Activated T-cell treated with anti-CD3 and anti-CD28 coated beads, Interleukin-2, amount 50 U/mL, for 4 hours (primary cell): ENCODE results near the gene NFIB. TPM values are rescaled to one million over a fixed set of nuclear protein-coding genes. Genes with fewer than 3 reads are reported as not detected.

Experiments used
- ATAC-seq, 2 donors: fragments of 200-7000 bp; cut with Tn5 transposase; one replicate each; pipeline ENCODE4 v1.10.0; 2021
- DNase-seq: peaks from one replicate; pipeline ENCODE4 v3.0.0-alpha.2; 2020
- H3K27me3 Mint-ChIP-seq: one replicate; pipeline ENCODE4 v1.8.0; 2021; ENCODE audit warnings: low read depth, mixed read lengths
- H3K36me3 Mint-ChIP-seq: one replicate; pipeline ENCODE4 v1.8.0; 2022; ENCODE audit warnings: mixed read lengths; ENCODE audit not compliant: insufficient read depth
- H3K4me1 Mint-ChIP-seq: one replicate; pipeline ENCODE4 v1.8.0; 2021; ENCODE audit warnings: low read depth, mixed read lengths
- H3K4me3 Mint-ChIP-seq: one replicate; pipeline ENCODE4 v1.8.0; 2021; ENCODE audit warnings: mild to moderate bottlenecking, moderate library complexity, mixed read lengths
- H3K9me3 Mint-ChIP-seq: one replicate; pipeline ENCODE4 v1.8.0; 2021; ENCODE audit warnings: mixed read lengths
- total RNA-seq, 3 donors: library from RNA; stranded (reverse); gene quantifications; one replicate each; pipeline ENCODE4 v1.2.1, GENCODE V29; 2021

NFIB gene
- total RNA-seq, 3 donors from 2014 or later = 0.20 to 0.42 (median 0.30) TPM

- Mint-ChIP-seq H3K4me3 (no peak overlapping the region), H3K9me3 (no peaks in the 10 kb centered on the region), H3K36me3 (no peaks in the 10 kb centered on the region), H3K27me3 (no peaks in the 10 kb centered on the region), H3K4me1 (no peaks in the 10 kb centered on the region)
- DNase-seq = no peak
- no peak for ATAC-seq
These were observed 194.0 kb downstream of the NFIB start for GRCh38 chr9:14119694-14120514.

DNA sequence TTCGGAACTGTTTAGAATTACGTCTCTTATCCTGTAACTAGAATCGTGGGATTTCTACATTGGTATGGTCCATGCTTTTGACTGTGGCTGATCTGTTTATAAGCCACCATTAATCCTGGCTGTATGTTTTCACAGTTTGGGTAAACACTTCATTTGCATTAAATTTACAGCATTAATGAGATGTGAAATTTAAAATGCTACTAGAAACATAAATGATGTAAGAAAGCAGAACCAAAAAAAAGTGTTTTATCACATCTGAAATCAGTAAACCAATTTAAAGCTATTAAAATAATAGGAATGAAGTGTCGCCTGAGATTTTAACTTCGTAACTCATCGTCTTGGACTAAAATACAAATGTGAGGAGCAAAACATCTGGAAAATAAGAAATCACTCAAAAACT lies 201.7 kb downstream of the NFIB start:
- Mint-ChIP-seq H3K4me3 (no peak overlapping the region), H3K9me3 (no peaks in the 10 kb centered on the region), H3K27me3 (no peaks in the 10 kb centered on the region), H3K4me1 (no peaks in the 10 kb centered on the region), H3K36me3 (no peaks in the 10 kb centered on the region)
- ATAC-seq (no peak), DNase-seq (no peak)

DNA sequence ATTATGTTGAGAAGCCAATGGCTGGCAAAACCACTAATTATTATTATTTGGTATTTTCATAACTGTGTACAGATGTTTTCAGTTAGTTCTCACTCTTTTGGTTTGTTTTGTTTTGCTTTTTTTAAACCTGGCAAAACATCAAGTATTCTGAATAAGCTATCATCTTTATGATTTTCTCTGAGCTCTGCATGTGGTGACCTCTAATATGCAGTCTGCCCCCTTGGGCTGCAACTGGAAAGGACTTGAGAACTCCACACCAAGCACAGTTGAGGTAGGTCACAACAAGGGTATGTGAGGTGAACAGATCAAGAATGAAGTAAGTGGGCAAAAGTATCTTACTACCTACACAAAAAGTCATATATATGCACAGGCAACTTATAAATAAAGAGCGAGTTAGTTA lies 202.2 kb downstream of the NFIB start:
- no peaks in the 10 kb centered on the region for H3K9me3 Mint-ChIP-seq
- no peak overlapping the region for H3K4me3 Mint-ChIP-seq
- DNase-seq = no peak
- ATAC-seq = no peak
- H3K4me1 Mint-ChIP-seq = no peaks in the 10 kb centered on the region
- no peaks in the 10 kb centered on the region for H3K36me3 Mint-ChIP-seq
- H3K27me3 Mint-ChIP-seq = no peaks in the 10 kb centered on the region

DNA sequence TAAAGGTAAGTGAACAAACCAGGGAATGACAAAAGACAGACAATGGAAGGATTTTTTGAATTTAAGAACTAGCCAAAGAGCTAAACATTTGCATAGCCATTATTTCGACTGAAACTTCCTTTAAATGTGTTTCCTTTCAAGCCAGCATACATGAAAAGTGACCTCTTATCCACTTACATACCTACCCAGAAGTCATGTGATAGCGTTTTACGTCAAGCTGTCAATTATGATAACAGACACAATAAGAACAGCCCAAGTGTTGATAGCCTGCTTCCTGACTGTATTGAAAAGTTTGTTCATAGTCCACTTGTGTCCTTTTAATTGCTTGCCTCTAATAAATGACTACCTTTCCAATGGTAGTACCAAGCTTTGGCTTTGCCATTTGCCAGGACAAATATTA lies 206.0 kb downstream of the NFIB start:
- Mint-ChIP-seq H3K27me3 (no peaks in the 10 kb centered on the region), H3K36me3 (no peaks in the 10 kb centered on the region), H3K9me3 (no peaks in the 10 kb centered on the region), H3K4me3 (no peak overlapping the region), H3K4me1 (no peaks in the 10 kb centered on the region)
- DNase-seq (no peak), ATAC-seq (no peak)

GRCh38 chr9:14107495-14107894 lies 206.4 kb downstream of the NFIB start:
- H3K4me1 Mint-ChIP-seq = no peaks in the 10 kb centered on the region
- H3K4me3 Mint-ChIP-seq = no peak overlapping the region
- H3K9me3 Mint-ChIP-seq = no peaks in the 10 kb centered on the region
- DNase-seq = no peak
- ATAC-seq = no peak
- no peaks in the 10 kb centered on the region for H3K36me3 Mint-ChIP-seq
- H3K27me3 Mint-ChIP-seq = no peaks in the 10 kb centered on the region

DNA sequence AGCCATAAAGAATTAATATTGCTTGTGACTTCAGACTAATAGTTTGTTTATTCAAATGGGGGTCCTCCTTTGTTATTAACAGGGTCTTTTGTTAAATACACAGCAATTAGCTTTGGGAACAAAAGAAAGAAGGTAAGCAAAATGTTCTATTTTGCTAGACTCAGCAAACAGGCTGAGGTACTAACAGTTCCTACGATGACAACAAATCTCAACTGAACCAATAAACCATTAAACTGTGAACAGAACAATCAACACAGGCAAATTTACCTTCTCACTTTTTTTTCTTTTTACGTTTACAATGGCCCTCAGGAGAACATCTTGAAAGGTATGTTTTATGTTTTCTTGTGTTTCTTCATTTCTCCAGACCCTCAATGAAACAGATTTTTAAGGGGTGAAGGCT lies 207.2 kb downstream of the NFIB start:
- Mint-ChIP-seq H3K27me3 (no peaks in the 10 kb centered on the region), H3K36me3 (no peaks in the 10 kb centered on the region), H3K9me3 (no peaks in the 10 kb centered on the region), H3K4me3 (no peak overlapping the region), H3K4me1 (no peaks in the 10 kb centered on the region)
- DNase-seq (no peak), ATAC-seq (no peak)

DNA sequence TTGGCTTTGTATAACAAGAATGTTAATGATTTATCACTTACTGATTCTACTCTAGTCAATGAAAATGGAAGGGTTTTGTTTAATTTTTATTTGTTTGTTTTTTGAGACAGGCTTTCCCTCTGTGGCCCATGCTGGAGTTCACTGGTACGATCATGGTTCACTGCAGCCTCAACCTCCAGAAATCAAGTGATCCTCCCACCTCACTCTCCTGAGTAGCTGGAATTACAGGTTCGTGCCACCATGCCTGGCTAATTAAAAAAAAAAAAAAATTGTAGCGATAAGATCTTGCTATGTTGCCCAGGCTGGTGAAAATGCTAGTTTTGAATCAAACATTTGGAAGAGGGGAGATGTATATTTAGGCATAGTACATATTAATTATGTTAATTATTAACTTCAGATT lies 209.4 kb downstream of the NFIB start:
- H3K36me3 Mint-ChIP-seq = no peaks in the 10 kb centered on the region
- H3K9me3 Mint-ChIP-seq = no peaks in the 10 kb centered on the region
- no peaks in the 10 kb centered on the region for H3K4me1 Mint-ChIP-seq
- H3K4me3 Mint-ChIP-seq = no peak overlapping the region
- no peaks in the 10 kb centered on the region for H3K27me3 Mint-ChIP-seq
- DNase-seq (no peak), ATAC-seq (no peak)

- H3K36me3 Mint-ChIP-seq = no peaks in the 10 kb centered on the region
- DNase-seq (no peak), ATAC-seq (no peak)
- no peaks in the 10 kb centered on the region for H3K9me3 Mint-ChIP-seq
- no peaks in the 10 kb centered on the region for H3K27me3 Mint-ChIP-seq
- H3K4me1 Mint-ChIP-seq = no peaks in the 10 kb centered on the region
- no peak overlapping the region for H3K4me3 Mint-ChIP-seq
These were observed 210.8 kb downstream of the NFIB start for GRCh38 chr9:14103115-14103514.

- Mint-ChIP-seq H3K36me3 (no peaks in the 10 kb centered on the region), H3K27me3 (no peaks in the 10 kb centered on the region), H3K9me3 (no peaks in the 10 kb centered on the region), H3K4me1 (no peaks in the 10 kb centered on the region), H3K4me3 (no peak overlapping the region)
- ATAC-seq (no peak), DNase-seq (no peak)
These were observed 214.2 kb downstream of the NFIB start for GRCh38 chr9:14099737-14100136.

DNA sequence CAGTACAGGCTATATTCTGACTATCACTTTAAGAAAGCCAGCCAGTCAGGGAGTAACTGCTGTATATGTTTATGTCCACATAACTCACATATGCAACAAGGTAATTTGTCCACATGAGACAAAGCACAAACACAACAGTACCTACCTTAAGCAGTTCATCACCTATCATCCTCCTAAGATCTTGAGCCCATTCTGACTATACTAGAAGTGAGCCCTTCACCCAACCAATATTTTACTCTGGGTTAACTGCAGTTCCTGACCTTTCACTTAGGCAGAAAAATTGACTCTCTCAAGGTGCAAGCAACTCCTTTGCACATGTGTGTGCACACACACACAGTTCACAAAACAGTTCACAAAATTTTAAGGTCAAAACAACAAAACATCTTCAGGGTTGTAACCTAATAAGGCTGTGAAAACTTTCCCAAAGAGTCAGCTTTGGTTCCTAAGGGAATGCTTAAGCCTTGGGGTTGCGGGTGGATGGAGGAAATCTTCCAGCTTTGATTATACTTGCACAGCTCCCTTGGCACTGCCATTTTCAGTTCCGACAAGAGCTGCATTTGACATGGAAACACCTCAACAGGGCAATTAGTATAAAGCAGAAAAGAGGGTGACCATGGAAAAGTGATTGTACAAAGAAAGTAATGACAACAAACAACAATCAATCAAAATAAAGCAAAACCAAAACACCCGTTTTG lies 215.3 kb downstream of the NFIB start:
- H3K36me3 Mint-ChIP-seq = no peaks in the 10 kb centered on the region
- H3K27me3 Mint-ChIP-seq = no peaks in the 10 kb centered on the region
- no peaks in the 10 kb centered on the region for H3K9me3 Mint-ChIP-seq
- H3K4me1 Mint-ChIP-seq = no peaks in the 10 kb centered on the region
- no peak for DNase-seq
- ATAC-seq = no peak
- no peak overlapping the region for H3K4me3 Mint-ChIP-seq

DNA sequence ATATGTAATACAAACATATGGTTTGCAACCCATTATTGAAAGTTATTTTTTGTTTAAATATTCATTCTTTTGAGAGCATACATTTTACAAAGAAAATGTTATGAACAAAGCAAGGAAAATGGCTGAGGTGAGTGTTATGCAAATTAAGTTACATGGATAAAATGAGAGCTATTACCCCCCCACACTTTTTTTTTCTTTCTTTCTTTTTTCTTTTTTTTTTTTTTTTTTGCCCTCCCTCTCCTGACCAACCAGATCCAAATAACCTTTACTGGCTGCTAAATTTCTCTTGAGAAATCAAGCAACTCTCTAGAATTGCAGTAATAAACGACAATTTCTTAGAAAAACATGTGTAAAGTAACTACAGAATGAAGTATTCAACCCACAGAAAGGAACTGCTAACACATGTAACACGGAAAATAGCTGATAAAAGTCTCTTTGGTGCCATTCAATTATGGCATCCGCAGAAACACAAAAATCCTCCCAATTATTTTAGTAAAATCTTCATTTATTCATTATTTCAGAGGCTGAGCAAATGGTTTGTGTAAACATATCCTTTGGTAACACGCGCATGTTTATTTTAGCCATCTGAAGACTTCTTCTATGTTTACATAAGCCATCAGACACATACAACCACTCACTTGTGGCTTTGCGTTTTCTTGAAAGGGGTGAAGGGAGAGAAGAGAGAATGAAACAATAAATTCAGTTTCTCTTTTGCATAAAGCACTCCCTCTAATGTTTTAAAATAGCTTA lies 216.1 kb downstream of the NFIB start:
- Mint-ChIP-seq H3K36me3 (no peaks in the 10 kb centered on the region), H3K27me3 (no peaks in the 10 kb centered on the region), H3K9me3 (no peaks in the 10 kb centered on the region), H3K4me1 (no peaks in the 10 kb centered on the region), H3K4me3 (no peak overlapping the region)
- ATAC-seq (no peak), DNase-seq (no peak)

- Mint-ChIP-seq H3K4me1 (no peaks in the 10 kb centered on the region), H3K4me3 (no peak overlapping the region)
- no peak for ATAC-seq
These were observed 216.7 kb downstream of the NFIB start for GRCh38 chr9:14097215-14097614.

GRCh38 chr9:14096258-14096922 lies 217.6 kb downstream of the NFIB start:
- Mint-ChIP-seq H3K4me3 (no peak overlapping the region), H3K4me1 (no peaks in the 10 kb centered on the region), H3K36me3 (no peaks in the 10 kb centered on the region), H3K27me3 (no peaks in the 10 kb centered on the region), H3K9me3 (no peaks in the 10 kb centered on the region)
- DNase-seq = no peak
- no peak for ATAC-seq

More at GRCh38 chr9:14097215-14097614, 216.7 kb downstream of the NFIB start:
- Mint-ChIP-seq H3K9me3 (no peaks in the 10 kb centered on the region), H3K36me3 (no peaks in the 10 kb centered on the region), H3K27me3 (no peaks in the 10 kb centered on the region)
- DNase-seq = no peak

- Mint-ChIP-seq H3K36me3 (no peaks in the 10 kb centered on the region), H3K27me3 (no peaks in the 10 kb centered on the region), H3K4me3 (no peak overlapping the region), H3K9me3 (no peaks in the 10 kb centered on the region), H3K4me1 (no peaks in the 10 kb centered on the region)
- DNase-seq = no peak
- no peak for ATAC-seq
These were observed 218.7 kb downstream of the NFIB start for GRCh38 chr9:14095277-14095676.
